MCF 10A (cell line): Measurements from ENCODE around the gene NOTO. TPM values are rescaled to one million over a fixed set of nuclear protein-coding genes. Genes with fewer than 3 reads are reported as not detected.
A peak's percentile ranks its signal among the peaks of the same experiment; 100 is the strongest.

Source experiments
- Bru-seq: library from RNA; stranded (reverse); fragments of 400-500 nt; gene quantifications from one replicate; lab custom pipeline; 2021; lab: Mats Ljungman, UMichigan
- BruChase-seq, 2 experiments: library from RNA; stranded (reverse); fragments of 400-500 nt; gene quantifications; one replicate each; lab custom pipeline; 2021; lab: Mats Ljungman, UMichigan
- BruUV-seq: library from RNA; stranded (reverse); fragments of 400-500 nt; replicated peaks from 2 replicates; lab custom pipeline; 2021; lab: Mats Ljungman, UMichigan
- CTCF ChIA-PET: fragments of 300-600 bp; sonication (Branson Sonifier 250); formaldehyde crosslinking; extraction: SDS; loops from one replicate; lab custom pipeline; 2021; ENCODE audit warnings: antibody characterized with exemption, inconsistent platforms; lab: Yijun Ruan, JAX
- POLR2A ChIA-PET: fragments of 300-600, 350-650 bp; sonication (Branson Sonifier 250); formaldehyde crosslinking; extraction: SDS; loops from one replicate; lab custom pipeline; 2020; ENCODE audit warnings: antibody characterized with exemption, inconsistent platforms; lab: Yijun Ruan, JAX
- DNase-seq: peaks from one replicate; pipeline ENCODE4 v3.0.0-alpha.2; 2018; ENCODE audit not compliant: unreplicated experiment
- H3K27ac Mint-ChIP-seq: one replicate; pipeline ENCODE4 v1.8.0; 2022; ENCODE audit warnings: mild to moderate bottlenecking, low read depth, mixed read lengths; ENCODE audit not compliant: unreplicated experiment
- H3K27me3 Mint-ChIP-seq: one replicate; pipeline ENCODE4 v1.8.0; 2022; ENCODE audit warnings: mixed read lengths; ENCODE audit not compliant: insufficient read depth, unreplicated experiment
- H3K36me3 Mint-ChIP-seq: one replicate; pipeline ENCODE4 v1.8.0; 2022; ENCODE audit warnings: mild to moderate bottlenecking, moderate library complexity, mixed read lengths; ENCODE audit not compliant: insufficient read depth, unreplicated experiment
- H3K4me1 Mint-ChIP-seq: one replicate; pipeline ENCODE4 v1.8.0; 2022; ENCODE audit warnings: mixed read lengths; ENCODE audit not compliant: insufficient read depth, unreplicated experiment
- H3K4me3 Mint-ChIP-seq: one replicate; pipeline ENCODE4 v1.8.0; 2022; ENCODE audit warnings: mild to moderate bottlenecking, moderate library complexity, mixed read lengths; ENCODE audit not compliant: unreplicated experiment
- H3K9me3 Mint-ChIP-seq: one replicate; pipeline ENCODE4 v1.8.0; 2022; ENCODE audit warnings: mixed read lengths; ENCODE audit not compliant: unreplicated experiment
- CTCF ChIP-seq: fragments of 200-600 bp; IDR thresholded peaks from one replicate; pipeline ENCODE4 v1.8.0; 2022; ENCODE audit warnings: antibody characterized with exemption, mild to moderate bottlenecking; ENCODE audit not compliant: unreplicated experiment
- intact Hi-C: fragments of 100-400 bp; cut with micrococcal nuclease; formaldehyde crosslinking; loops from 2 replicates; pipeline ENCODE4 v1.14.1; 2022
- long read RNA-seq: library from polyadenylated mRNA; stranded (forward); transcript quantifications from one replicate; pipeline ENCODE4 v2.0.0, GENCODE V29; 2022
- total RNA-seq: library from RNA; stranded (reverse); gene quantifications from 2 replicates; pipeline ENCODE4 v1.2.3, GENCODE V29; 2022

NOTO gene
- not detected in 2 replicates for total RNA-seq
- Bru-seq, nascent RNA = not detected
- percentile 1 among the genes with signal in this experiment for BruChase-seq, experiment 1, labeled RNA remaining after a 6-hour chase
- BruChase-seq, experiment 2, labeled RNA remaining after a 2-hour chase = not detected
- long read RNA-seq = 0 reads

- Mint-ChIP-seq H3K4me3 (no peak within 1 kb of the TSS), H3K36me3 (no peaks in the 10 kb centered on the region), H3K4me1 (no peaks in the 10 kb centered on the region), H3K27ac (no peak within 1 kb of the TSS), H3K9me3 (no peaks in the 10 kb centered on the region), H3K27me3 (no peaks in the 10 kb centered on the region)
- no peak for TF ChIP-seq CTCF
- BruUV-seq = no TSS peak
- ChIA-PET POLR2A (no interaction called here), CTCF (interaction anchor here (0.9 to 2.5 kb wide), 2 partner anchors 9 to 11 kb away, joined by 5 to 14 read pairs; partner anchors contain the start of gene SMYD5)
- intact Hi-C loops = no loop called here
- DNase-seq = no peak
Measured at GRCh38 chr2:73202156-73203054, at the start of gene NOTO. Gene NOTO, plus strand, starts transcription at chr2:73202574. Its CDS starts 93 bp downstream, at chr2:73202667.

- Mint-ChIP-seq H3K36me3 (no peaks in the 10 kb centered on the region), H3K9me3 (no peaks in the 10 kb centered on the region), H3K27me3 (peaks cover 28% of the 10 kb centered on the region), H3K4me3 (no peak overlapping the region), H3K4me1 (peaks cover 5% of the 10 kb centered on the region), H3K27ac (no peak overlapping the region)
- peak; percentile 64 for TF ChIP-seq CTCF
- no TSS peak for BruUV-seq
- intact Hi-C loops = loop anchor here (1.0 kb wide), 1 partner anchor 71 kb away; no protein-coding TSS in a partner anchor
- ChIA-PET CTCF (interaction anchor here (0.7 to 8.2 kb wide), 16 partner anchors 9 to 893 kb away, joined by 3 to 92 read pairs (median 4); no protein-coding TSS in a partner anchor), POLR2A (no interaction called here)
- DNase-seq = peak; percentile 51
Measured at GRCh38 chr2:73156539-73157124, 45.7 kb upstream of the NOTO start.

- TF ChIP-seq CTCF = no peak
- BruUV-seq = no TSS peak
- no peak for DNase-seq
- H3K4me1 Mint-ChIP-seq = no peaks in the 10 kb centered on the region
- H3K36me3 Mint-ChIP-seq = no peaks in the 10 kb centered on the region
- ChIA-PET CTCF (interaction anchor here (0.6 to 3.0 kb wide), 24 partner anchors 12 to 1429 kb away, joined by 3 to 52 read pairs (median 5); partner anchors contain the start of gene SPR), POLR2A (interaction anchor here (0.6 to 0.7 kb wide), 2 partner anchors 55 to 270 kb away, joined by 4 to 5 read pairs; no protein-coding TSS in a partner anchor)
- no peak overlapping the region for H3K27ac Mint-ChIP-seq
- no peaks in the 10 kb centered on the region for H3K9me3 Mint-ChIP-seq
- H3K4me3 Mint-ChIP-seq = no peak overlapping the region
- intact Hi-C loops = loop anchor here (1.0 to 5.0 kb wide), 3 partner anchors 78 to 170 kb away; partner anchors contain the start of gene SFXN5
- peaks cover 9% of the 10 kb centered on the region for H3K27me3 Mint-ChIP-seq
Measured at GRCh38 chr2:73162856-73163391, 39.5 kb upstream of the NOTO start.
